Head of caudate nucleus (tissue), 42 donors: ENCODE data around the gene GPR6.

Source experiments
- DNase-seq, 42 donors: peaks; one replicate each; pipeline versions ENCODE4 v3.0.0 to v3.0.0-alpha.2; 2020 to 2021; ENCODE audit warnings: mixed read lengths in 7 of 42
- intact Hi-C: fragments of 100-400 bp; cut with DNase I; formaldehyde crosslinking; loops from one replicate; pipeline ENCODE4 v1.15.0; 2022

Gene GPR6, protein sequence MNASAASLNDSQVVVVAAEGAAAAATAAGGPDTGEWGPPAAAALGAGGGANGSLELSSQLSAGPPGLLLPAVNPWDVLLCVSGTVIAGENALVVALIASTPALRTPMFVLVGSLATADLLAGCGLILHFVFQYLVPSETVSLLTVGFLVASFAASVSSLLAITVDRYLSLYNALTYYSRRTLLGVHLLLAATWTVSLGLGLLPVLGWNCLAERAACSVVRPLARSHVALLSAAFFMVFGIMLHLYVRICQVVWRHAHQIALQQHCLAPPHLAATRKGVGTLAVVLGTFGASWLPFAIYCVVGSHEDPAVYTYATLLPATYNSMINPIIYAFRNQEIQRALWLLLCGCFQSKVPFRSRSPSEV

DNA sequence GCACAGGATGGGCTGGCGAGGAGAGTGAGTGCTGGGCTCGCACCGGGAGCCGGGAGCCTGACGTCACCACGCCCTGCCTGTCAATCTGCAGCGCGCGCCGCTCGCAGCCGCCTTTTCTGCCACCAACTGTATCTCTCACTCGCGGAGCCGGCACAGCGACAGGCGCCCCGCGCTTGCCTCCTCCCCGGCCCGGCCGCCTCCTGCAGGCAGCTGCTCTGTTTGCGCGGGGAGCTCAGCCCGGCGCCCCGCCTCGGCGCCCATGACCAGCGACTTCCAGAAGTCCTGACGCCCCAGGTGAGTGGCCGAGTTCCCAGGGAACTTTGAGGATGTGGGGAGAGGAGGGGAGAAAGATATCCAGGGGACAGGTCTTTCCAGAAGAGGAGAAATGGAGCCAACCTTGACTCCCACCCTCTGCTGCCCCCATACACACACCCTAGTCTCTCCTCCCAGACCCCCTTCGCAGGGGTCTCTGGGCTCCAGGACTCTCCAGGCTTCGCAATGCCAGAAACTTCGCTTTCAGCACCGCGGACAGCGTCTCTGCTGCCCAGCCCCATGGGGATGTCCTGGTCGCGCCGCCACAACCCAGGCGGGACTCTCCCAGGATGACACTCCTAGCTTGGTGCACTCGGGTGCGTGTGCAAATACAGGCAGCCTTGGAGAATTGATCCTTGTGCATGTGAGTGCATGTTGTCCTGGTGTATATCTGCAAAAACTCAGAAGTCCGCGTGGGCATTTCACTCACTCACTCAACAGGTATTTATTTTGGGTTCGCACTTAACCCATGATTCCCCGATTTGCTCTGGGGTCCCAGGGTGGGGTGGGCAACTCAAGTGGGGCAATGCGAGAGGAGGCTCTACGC is at the start of gene GPR6:
TSS of gene GPR6 (plus strand) at position 138 of the 859 bp plus-strand sequence. CDS start 802 bp downstream, outside the sequence.
- peak; percentile 47 to 91 (median 79) for DNase-seq
- intact Hi-C loops, result no loop called here

DNA sequence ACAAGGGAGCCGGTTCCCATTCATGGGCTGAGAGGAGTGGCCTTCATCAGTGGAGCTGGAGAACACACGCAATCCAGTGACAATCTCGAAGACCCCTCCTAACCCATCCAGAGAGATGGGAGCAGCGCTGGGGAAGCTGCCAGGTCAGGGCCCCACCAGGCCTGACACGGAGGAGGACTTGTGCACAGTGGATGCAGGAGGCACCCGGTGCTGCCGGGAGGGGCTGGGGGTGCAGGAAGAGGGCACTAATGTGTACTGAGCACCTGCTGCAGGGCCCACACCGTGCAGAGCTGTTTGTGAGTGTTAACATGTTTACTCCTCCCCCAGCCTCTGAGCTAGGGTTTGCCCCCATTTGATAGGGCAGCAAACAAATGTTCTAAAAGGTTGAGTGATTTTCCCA is 43.8 kb upstream of the GPR6 start:
- intact Hi-C loops, result no loop called here
- DNase-seq, result no peak

DNA sequence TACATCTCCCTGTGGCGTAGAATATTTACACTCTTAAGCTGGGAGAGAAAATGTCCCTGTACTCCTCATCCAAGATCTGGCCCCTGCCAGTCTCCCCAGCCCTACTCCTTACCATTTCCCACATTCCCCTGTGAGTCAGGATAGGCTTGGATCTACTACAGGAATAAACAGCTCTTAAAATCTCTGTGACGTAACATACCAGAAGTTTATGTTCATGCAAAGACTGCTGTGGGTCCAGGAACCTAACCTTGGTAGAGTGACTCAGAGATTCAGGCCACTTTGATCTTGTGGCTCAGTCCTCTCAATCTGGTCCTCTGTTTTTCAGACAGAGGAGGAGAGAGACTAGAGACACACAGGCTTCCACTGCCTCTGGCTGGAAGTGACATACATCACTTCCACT is 38.5 kb upstream of the GPR6 start:
- no peak for DNase-seq
- intact Hi-C loops, result no loop called here

DNA sequence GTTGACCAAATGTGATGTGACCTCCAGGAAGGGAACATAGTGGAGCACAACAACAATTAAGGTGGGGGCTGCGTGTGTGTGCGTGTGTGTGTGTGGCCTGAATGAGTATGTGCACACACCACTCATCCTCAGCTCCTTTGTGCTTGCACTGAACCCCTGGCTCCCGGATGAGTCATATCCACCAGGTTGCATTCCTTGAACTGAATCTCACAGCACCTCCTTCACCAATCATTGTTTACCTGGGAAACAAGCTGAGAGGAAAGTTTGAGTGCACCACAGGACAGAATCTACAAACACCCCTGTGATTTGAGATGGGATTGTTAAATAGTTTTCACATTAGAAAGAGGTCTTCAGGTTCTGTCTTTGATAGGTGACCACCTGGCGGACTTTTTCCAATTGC is 33.7 kb upstream of the GPR6 start:
- intact Hi-C loops, result no loop called here
- DNase-seq, result peak in 1 of 42 donors; percentile 15

DNA sequence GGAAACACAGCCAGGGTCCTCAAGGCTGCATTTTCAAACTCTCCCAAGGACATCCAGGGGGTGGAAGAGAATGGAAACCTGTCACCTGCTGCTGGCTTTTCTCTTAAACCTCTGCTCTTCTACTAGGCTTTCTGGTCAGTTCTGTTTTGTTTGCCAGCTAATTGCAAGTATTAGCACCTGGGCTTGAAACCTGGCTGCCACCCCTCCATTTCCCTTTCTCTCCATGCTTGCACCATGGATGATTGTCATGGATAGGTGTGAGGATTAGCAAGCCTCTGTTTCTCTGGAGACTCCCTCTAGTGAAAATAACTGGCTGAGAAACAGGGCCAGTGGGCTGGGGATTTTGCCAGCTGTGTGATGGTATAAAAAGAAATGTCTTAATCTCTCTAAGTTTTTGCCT is 33.0 kb upstream of the GPR6 start:
- intact Hi-C loops, result no loop called here
- DNase-seq, result no peak

DNA sequence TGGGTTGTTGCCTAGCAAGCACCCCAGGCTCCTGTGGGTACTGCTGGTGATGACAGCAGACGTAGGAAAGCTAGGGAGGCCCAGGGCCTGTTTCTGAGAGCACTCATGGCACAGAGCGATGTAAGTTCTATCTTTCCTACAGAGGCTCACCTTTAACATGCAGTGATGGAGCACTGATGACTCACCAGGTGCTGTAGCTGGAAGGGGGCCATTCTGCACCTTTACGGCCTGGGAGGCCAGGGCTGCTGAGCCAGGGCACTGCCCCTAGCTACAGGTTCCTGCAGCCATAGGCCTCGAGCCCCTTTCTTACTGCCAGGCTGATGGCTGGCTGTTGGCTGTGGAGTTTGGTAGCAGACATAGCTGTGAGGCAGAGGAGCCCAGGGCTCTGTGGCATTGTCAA is 31.1 kb upstream of the GPR6 start:
- no peak for DNase-seq
- intact Hi-C loops, result no loop called here

DNA sequence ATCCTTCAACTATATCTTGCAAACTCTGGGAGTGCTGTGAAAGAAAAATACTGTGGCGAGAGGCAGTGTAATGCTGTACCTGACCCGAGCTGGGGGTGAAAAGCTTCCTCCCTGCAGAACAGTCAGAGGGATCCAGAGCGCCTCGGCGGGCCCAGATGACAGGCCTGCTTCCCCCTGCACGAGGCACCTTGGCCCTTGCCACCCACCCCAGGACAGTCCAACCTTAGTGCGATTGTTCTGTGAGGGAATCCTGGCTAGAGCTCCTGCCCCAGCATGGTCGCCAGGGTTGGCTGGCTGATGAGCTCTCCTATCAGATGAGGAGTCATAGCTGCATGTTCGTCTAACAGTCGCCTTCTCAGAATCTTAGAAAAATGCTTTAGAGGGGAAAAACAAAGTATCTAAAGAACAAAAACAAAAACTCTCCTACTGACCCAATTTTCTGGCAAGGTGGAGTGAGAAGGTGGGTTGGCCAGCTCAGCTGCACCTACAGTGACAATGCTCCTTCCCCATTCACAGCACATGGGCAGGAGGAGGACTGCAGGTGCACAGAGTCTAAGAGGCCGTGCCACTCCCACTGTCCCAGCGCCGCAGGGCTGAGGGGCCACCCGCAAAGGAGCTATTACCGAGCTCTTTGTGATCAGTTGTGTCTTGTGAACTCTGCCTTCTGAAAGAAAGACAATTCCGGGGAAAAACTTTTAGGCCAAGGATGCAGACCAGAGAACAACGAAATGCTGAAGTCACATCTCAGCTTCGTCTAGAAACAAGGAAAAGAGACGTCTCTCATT is 28.6 kb upstream of the GPR6 start:
- intact Hi-C loops, result no loop called here

DNA sequence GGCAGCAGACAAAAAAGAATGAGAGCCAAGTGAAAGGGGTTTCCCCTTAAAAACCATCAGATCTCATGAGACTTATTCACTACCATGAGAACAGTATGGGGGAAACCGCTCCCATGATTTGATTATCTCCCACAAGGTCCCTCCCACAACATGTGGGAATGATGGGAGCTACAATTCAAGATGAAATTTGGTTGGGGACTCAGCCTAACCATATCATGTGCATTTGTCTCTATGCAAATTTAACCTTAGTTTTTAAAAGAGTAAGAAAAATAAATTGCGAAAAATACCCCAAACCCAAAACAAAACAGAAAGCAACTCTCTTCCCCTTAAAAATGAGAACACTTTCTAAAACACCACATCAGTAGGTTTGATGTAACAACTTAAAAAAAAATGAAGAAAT is 22.6 kb upstream of the GPR6 start:
- no peak for DNase-seq
- intact Hi-C loops, result no loop called here

More for the DNA sequence above, 28.6 kb upstream of the GPR6 start:
- no peak for DNase-seq

DNA sequence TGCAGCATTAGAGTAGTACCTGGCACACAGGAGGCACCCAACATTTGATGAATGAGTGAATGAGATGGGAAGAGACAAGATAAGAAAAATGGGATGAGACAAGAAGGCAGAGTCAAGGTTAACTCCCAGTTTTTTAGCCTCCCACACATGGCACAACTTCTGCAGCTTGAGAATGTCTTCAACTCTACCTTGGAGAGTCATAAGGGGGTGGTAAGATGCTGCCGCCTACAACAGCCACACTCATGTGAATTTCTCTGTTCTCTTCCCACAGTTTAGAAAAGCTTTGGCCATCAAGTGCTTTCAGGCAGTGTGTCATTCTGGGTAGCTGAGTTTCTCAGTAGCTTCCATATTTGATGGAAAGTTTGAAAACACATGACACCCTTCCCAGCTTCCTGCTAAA is 19.5 kb upstream of the GPR6 start:
- DNase-seq, result peak in 25 of 42 donors; percentile 8 to 73 (median 29)
- intact Hi-C loops, result no loop called here

DNA sequence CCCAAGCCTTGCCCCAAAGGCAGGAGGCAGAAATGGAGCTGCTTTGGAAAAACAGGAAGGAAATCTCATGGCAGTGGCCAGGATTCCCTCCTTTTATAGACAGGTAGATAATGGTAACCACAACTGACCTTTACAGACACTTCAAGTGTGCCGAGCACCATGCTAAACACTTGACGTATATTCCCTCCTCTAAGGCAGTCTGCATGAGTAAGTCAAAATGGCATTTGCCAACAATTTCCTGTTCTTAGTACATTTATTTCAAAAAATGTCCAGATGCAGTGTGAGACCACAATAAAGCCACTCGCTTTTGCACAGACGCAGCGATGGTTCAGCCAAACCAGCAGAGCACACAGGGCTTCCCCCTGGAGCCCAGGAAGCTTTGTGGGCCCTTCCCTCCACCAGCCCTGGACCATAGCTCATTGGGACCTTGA is 16.5 kb upstream of the GPR6 start:
- no peak for DNase-seq
- intact Hi-C loops, result no loop called here

DNA sequence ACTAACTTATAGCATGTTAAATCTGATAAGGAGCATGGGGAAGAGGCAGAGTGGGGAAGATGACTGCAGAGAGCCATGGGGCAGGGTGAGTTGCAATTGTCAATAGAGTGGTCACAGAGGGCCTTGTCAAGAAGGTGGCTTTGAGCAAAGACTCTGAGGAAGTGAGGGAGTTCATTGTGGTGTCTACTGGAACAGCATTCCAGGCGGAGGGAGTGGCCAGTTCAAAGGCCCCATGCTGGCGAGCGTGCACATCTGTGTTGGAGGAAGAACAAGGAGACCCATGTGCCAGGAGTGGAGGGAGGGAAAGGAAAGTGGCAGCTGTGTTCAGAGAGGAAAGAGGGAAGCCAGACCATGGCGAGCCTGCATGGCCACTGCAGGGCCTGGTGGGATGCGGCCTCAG is 15.8 kb upstream of the GPR6 start:
- DNase-seq, result no peak
- intact Hi-C loops, result no loop called here

DNA sequence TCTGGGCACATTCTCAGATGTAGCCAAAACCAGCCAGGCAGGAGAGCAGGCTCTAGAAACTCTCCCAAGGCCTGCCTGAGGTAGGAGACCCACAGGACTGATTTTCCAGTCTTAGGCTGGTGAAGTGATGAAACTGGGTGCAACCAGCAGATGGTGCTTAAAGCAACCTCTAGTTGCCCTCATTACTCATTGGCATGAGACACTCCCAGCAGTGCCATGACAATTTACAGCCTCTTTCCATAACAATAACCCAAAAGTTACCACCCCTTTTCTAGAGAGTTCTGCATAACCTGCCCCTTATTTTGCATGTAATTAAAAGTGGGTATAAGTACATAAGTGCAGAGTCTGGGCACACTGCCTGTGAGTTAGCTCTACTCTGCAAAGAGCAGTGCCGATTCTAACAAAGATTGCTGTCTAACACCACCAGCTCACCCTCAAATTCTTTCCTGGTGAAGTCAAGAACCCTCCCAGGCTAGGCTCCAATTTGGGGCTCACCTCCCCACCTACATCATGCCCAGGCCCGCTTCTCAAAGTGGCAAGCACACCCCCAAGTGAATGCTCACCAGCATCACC is 14.4 kb upstream of the GPR6 start:
- DNase-seq, result no peak

DNA sequence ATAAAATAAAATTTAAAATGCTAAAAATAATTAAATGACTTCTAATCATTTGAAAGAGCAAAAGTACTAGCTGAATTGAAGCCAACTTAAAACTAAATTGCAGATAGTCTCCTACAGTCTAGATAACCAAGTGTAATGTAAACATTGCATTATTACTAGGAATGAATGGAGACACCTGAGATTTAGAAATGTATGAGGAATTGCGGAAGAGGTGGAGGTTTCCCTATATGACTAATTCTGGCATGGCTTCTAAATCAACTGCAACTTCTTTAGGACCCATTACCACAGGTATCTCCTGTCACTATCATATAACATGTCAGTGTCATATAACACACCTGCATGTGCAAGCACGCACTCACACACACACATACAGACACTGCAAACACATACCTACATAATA is 13.2 kb upstream of the GPR6 start:
- intact Hi-C loops, result no loop called here
- no peak for DNase-seq

More for the DNA sequence above, 14.4 kb upstream of the GPR6 start:
- intact Hi-C loops, result no loop called here

DNA sequence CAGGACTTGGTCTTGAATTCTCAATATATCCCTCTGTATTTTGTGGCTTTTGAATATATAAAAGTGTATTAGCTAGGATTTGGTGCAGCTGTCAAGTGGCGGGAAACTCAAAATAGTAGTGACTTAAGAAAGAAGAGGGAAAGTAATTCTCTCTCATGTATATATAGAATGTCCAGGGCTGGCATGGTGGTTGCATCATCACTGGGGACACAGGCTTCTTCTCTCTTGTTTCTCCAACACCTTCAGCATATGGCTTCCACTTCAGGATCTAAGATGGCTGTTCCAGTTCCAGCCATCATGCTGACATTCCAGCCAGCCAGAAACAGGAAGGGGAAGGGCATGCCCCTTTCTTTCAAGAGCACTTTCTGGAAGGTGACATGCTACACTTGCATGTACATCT is 11.8 kb upstream of the GPR6 start:
- DNase-seq, result no peak
- intact Hi-C loops, result no loop called here

DNA sequence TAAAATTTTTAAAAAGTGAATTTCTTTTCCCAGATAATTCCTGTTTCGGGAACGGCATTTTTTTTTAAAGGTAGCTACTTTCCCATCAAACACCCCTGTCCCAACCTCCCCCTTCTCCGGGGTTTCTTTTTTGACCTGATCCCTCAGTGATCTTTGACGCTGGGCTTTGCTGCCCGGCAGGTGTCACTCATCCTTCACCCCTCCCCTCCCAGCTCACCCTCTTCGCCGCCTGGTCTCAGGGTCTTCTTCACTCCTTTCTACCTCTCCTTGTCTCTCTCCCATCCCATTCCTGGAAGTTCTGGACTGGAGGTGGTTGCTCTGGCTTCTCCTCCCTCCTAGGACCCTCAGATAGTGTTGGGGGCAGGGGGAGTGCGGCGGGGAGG is 329 bp upstream of the GPR6 start:
- DNase-seq, result no peak
- intact Hi-C loops, result no loop called here

DNA sequence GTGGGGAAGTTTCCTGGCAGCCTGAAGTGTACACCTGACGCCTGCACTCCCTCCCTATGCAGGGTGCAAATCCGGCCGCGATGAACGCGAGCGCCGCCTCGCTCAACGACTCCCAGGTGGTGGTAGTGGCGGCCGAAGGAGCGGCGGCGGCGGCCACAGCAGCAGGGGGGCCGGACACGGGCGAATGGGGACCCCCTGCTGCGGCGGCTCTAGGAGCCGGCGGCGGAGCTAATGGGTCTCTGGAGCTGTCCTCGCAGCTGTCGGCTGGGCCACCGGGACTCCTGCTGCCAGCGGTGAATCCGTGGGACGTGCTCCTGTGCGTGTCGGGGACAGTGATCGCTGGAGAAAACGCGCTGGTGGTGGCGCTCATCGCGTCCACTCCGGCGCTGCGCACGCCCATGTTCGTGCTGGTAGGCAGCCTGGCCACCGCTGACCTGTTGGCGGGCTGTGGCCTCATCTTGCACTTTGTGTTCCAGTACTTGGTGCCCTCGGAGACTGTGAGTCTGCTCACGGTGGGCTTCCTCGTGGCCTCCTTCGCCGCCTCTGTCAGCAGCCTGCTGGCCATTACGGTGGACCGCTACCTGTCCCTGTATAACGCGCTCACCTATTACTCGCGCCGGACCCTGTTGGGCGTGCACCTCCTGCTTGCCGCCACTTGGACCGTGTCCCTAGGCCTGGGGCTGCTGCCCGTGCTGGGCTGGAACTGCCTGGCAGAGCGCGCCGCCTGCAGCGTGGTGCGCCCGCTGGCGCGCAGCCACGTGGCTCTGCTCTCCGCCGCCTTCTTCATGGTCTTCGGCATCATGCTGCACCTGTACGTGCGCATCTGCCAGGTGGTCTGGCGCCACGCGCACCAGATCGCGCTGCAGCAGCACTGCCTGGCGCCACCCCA is 1.2 kb downstream of the GPR6 start:
- intact Hi-C loops, result no loop called here
- DNase-seq, result peak in 38 of 42 donors; percentile 17 to 73 (median 43)

DNA sequence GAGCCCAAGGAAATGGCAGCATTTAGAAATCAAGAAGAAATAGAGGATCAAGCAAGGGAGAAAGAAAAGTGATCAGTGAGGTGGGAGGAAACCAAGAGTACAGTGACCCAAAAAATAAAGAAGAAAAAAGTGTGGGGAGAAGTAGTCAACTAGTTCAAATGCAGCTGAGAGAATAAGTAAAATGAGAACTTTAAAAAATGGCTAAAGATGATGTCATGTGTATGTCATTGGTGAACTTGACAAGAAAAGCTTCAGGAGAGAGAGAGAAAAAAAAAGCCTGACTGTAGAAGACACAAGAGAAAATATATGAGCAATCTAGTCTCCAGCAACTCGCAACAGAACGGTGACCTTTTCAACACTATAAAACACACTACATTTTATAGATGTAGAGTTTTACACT is 6.3 kb downstream of the GPR6 start:
- no peak for DNase-seq
- intact Hi-C loops, result no loop called here

DNA sequence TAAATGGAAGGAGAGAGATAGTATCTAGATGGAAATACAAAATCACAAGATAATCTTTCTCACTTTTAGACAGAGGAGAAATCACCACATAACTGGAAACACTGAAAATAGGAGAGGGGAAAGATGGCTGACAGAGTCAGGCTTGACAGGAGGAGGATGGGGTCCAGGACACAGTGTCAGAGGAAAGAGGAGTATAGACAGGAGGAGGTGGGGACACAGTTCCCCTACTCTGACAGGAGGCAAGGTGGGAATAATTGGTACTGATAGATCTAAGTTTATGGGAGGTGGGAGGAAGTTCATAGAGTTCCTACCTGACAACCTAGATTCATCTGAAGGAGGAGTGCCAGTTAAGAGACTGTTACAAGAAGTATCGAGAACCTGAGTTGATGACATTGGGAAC is 9.1 kb downstream of the GPR6 start:
- intact Hi-C loops, result no loop called here
- peak in 21 of 42 donors; percentile 10 to 74 (median 41) for DNase-seq
